Fibroblast of upper back skin (primary cell): ENCODE results near the gene GPR183.
A peak's percentile ranks its signal among the peaks of the same experiment; 100 is the strongest.

Source experiments
- DNase-seq: peaks from one replicate; pipeline ENCODE4 v3.0.0-alpha.2; 2013

GPR183 gene

DNA sequence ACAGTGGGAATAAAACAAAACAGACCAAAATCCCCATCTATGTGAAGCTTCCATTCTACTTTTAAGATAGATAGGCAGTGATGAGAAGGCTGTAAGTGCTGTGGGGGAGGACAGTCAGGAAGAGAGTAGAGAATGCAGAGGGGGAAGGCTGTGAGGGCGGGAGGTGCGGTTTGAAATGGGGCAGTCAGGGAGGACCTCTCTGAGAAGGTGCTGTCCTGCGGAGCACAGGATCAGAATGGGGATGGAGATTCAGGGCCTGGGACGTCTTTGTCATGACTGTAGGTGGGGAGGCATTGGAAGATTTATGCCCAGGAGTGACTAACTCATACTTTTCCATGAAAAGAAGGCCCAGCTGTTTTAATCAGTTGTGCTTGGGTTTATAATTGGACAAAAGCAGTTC lies 3.9 kb upstream of the GPR183 start:
- peak; percentile 42 for DNase-seq

DNA sequence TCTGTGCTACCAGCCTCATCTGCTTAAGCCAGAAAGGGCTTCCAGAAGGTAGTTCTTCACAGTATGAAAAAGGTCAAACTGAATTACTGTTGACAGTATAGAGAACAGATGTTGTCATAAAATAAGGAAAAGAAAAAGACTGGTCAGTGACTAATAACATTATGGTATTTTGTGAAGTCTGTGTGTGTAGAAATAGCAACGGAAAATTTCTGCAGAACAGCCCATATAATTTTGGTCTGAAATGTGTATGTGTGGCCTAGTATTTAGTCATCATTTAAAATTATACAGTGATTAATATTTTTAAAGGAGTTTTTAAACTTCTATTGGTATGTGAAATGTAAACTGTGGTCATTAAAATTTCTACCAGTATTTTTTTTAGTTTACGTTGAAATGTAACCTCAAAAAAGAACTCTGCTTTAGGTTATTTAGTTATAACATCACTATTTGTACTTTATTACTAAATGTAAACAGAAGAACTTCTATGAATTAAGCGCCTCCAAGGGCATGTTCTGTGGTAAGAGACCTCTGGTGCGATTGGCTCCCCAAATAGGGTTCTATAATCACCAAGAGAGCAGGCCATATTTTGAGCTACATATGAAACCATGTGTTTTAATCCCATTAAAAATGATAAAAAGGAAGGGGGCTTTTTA lies 3.3 kb upstream of the GPR183 start:
- DNase-seq: peak; percentile 91

DNA sequence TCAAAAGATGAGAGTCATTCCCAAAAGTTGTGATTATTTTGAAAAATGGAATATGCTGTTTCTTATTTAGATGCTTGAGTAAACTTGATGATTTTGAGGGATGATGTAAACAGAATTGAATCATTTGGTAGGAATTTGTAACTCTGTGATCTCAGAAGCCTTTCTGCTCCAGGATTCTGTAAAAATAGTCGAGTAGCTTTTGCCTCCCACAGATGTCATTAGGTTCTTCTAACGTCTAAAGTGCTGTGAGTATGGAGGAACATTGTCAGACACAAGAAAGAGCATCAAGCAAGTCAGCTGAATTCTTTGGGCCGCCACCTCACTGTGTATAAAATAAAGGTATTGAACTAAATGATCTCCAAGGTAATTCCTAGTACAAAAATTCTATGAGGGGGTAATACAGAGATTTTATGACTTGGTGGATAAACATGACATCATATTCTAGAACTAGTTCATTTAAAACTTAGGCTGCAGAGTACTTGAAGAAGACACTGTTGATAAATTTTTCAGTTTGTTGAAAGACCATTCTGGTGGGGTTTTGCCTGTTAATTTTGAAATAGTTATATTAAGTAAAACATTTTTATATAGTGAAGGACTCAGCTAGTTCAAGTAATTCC lies 1.4 kb upstream of the GPR183 start:
- peak; percentile 41 for DNase-seq

DNA sequence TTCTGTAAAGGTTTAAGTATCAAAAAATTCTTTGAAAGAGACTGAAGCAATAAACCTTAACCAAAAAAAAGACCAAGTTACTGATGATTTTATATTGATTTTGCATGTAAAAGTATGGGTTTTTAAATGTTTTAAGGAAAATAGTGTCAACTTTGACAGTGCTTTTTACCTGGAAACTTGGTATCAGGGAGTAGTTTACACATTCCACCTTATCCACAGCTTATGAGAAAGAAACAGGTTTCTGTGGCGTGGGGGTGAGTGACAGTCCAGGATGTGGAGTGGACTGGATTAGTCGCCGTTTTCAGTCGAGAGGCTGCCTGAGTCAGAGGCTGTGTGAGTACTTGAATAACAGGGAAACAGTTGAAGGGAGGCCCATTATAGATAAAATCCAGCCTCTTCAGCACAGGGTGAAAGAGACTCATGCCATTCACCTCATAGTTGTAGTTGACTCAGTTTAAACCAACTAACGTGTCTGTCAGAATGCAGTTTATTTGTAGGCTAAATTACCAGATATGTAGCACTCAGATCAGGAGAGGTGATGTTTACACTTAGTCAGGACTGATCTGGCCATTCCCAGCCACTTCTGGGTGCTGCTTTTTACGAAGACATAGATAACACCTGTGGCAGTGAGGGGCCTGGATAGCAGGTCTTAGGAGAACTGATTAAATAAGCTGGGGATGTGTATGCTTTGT lies 595 bp upstream of the GPR183 start:
- peak; percentile 67 for DNase-seq

DNA sequence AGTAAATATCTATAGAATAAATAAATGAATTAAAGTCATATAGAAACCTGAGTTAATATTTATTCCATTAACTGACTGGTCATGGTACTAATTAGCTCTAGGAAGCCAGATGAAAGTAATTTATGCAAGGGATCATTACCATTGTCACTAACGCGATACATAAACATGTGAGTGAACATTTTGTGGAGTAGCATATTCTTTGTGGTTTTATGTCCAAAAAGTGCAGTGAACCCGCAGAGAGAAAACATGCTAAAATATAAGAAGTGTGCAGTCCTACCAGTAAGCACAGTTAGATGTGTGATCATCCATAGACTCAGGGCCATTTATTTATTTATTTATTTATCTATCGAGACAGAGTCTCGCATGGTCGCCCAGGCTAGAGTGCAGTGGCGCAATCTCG lies 1.6 kb downstream of the GPR183 start:
- DNase-seq: no peak

DNA sequence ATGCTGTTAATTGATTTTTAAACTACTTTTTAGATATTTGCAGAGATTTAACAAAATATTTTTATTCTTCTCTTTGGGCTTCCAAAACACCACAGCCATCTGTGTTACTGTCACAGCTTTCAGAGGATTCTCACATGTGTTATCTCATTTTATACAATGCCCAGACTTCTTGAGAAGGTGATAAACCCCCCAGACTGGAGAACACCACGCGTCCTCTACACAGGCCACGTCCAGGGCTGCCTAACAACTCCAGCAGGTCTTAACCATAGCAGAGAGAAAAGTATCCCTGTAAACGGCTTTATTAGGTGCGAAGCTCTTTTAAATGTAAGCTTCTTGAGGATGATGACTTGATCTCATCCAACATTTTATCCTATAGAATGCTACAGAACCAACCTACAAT lies 2.0 kb downstream of the GPR183 start:
- no peak for DNase-seq

DNA sequence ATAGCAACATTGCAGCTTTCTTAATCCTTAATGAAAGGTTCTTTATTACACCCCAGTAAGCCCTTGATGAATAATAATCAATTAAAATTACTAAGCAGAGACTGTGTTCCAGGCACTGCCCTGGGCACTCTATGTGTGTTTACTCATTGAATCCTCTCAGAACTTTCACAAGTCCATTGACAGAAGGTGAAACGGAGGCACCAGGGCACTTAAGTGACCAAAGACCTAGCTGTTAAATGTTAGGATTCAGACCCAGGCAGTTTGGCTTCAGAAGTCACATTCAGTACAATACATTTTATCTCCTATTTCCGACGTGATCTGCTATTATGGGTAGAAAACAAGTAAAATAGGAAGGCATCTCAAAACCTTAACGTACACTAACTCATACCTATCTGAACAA lies 2.7 kb downstream of the GPR183 start:
- no peak for DNase-seq

DNA sequence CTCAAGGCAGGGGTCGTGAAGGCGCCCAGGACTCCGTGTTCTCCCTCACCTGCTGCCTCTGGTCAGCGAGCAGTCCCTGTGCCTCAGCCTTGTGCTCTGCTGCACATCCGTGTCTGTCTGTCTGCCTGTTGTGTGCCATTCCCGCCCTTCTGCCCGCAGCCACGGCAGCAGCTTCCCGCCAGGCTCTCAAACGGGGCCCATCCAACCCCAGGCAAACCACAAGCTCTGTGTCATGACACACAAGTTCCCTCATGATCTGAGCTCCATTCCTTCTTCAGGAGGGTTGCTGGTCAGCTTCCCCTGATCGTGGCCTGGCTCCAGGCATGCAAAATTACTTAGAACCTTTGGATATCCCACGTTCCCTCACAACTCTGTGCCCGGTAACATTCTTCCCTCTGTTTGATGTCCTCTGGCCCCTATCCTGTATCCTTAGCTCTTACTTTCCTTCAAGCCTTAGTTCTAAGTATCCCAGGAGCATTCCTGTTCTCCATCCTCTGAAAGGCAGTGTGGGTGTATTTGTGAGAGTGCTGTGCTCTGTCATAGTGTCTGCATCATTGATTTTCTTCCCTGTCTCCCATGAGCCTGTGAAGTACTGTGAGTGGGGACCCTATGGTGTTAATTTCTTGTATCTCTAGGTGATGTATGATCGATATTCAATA lies 3.2 kb downstream of the GPR183 start:
- DNase-seq: no peak

DNA sequence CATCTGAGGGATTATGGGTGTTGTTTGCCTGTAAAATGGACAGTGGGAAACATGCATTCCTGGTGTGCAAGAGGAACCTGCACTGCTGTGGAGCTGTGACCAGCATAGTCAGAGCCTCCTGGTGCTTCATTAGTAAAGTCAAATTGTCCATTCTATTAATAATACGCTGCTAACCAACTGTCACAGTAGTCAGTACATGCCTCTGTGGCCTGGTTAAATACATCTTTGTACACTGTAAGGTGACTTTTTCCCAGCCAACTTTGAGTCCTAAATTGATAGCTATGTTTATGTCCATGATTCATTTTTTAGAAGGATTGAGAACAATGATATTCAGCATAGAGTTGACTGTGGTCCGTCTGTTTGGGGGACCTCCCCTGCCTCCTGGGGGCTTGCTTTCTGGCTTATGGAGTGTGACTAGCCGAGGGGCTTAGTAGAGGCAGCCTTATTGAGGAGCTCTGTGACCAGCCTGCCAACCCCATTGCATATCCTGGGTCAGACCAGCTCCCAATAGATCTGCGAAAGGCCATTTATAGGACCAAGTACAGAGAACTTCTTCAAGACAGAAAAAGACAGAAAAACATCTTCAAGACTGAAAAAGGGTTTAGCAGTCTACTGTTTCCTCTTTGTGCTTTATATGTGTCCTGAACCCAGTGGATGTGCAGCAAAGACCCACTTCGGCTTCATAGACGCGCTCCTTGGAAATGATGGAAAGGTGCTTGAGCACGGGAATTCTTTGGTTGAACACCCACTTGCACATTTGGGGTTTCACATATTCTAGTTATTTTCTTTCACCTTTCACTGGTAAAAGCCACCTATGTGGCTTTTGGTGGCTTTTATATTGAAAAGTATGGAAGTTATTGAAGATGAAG lies 4.3 kb downstream of the GPR183 start:
- no peak for DNase-seq

DNA sequence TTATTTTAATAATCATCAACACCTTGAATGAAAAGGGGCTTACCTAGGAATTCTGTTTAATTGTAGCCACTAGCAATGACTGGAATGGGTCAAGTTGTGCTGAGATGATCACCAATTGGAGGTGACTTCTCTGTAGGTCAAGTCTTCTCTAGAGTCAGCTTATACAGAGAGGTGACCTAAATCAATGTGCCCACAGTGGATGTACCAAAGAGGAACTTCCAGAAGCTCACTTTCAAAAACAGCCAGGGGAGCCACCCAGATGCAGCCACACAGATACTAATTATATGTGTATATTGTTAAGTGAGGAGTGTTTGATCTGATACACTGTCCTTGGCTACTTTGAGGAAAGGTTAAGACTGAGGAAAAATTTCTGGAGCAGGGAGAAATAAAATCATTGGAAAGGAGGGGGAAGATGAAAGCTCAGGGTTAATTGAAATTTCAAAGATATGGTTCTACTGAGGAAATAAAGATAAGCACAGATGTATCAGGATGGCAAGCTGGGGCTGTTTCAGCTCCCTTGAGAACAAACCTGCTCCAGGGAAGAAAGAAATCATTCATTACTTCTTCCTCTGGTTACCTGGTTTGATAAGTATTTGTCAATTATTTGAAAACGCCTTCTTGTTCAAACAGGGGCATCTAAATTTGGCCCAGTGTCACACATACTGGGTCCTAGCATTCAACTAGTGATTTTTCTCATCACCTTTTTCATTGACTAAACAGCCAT lies 5.1 kb downstream of the GPR183 start:
- no peak for DNase-seq

DNA sequence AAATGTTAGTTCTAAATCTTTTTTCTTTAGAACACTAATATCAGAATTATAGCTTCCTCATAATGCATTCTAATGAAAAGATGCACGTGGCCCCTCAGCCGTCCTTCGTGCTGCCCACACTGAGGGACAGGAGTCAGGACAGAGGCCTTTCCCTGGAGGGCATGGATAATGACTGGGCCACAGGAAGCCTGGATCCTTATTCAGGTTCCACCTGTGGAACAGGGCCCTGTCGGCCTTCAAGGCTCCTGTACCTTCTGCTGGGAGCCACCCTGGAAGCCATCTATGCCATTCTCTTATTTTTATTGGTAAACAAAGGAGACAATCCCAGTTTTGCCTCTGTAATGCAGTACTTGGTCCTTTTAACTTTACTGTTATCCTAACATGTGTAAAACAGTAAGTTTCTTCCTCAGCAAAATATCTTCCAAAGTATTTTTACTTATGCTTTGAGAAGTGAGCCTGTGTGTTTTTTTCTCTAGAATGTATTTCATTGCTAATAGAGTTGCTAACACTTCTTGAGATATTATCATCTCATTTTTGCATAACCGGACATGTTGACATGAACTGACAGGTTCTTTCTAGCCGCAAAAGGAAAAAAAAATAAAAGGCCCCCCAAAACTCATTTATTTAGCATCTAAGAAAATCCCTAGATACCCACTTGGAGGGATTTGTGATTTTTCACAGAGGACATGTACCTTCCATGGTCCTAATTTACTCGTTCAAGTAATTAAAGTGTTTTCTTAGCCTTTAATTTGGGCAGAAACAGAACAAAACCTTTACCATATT lies 6.0 kb downstream of the GPR183 start:
- no peak for DNase-seq

DNA sequence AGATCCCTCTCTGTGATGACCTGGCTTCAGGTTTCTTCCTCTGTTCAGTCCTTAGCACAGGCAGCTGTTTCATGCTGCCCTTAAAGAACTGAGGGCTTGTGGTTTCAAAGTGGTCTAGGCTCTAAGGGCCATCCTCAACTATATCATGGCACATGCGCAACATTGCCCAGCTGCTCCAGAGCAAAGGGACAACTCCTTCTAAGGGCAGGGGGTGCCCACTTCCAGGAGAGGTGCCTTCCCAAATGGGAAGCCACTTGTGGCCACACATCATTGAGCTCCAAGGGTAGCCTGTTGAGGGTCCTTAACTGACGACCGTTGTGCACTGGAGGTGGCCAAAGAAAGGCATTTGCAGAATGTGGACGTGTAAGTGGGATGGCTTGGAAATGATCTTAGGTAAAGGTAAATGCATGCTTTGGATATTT lies 7.3 kb downstream of the GPR183 start:
- no peak for DNase-seq

DNA sequence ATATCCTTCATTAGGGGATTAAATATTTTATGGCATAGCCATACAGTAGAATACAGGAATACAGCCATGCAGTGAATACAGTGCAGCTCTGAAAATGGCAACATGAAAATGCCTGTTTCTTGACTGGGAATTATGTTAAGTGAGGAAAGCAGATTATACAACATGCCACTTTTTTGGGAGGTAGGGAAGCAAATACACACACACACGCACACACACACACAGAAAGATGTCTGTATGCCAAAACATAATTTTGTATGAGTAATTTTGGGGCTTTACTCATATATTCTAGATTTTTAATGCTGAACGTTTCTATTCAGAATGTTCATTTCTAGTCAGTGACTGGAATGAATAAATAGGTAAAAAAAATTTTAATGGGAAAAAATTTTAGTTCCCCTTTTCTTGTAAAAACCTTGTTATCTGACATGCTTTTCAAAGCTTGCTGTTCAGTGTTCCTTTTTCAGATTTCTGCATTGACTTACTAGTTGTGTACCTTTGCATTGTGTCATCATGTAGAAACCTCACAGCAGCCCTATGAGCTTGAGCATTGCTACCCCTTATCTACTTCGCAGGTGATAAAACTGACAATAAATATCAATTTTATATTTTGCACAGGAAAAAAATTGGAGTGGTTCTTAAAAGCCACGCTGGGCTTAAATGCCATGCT lies 7.8 kb downstream of the GPR183 start:
- no peak for DNase-seq

DNA sequence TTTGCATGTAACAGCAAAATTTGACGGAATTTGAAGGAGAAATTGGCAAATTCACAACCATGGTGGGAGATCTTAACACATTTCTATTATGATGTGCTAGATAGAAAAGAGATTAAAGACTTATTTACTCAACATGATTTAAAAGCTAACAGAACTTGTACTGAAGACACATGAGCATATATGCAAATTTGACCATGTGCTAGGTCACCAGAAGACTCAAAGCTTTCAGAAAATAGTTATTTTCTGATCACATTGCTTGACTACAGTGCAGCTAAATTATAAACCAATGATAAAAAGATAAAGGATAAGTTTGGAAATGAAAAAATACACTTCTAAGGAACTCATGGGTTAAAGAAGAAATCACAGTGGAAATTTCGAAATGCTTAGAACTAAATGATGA lies 9.1 kb downstream of the GPR183 start:
- DNase-seq: no peak

DNA sequence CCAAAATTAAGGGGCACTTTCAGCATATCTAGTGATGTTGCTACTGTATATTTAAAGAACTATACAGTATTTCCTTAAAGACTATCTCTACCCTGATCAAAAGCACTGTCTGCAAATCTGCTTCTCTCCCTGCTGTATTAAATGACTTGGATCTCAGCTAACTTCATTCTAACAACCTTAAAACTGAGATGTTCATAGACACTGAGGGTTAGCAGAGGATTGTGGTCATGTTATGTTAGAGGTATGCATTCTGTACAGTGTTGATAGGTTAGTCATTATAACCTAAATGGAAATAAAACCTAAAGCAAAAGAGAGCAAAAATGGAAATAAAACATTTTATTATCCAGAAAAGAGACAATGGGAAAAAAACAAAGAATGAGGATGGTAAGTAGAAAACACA lies 9.9 kb downstream of the GPR183 start:
- DNase-seq: peak; percentile 77

DNA sequence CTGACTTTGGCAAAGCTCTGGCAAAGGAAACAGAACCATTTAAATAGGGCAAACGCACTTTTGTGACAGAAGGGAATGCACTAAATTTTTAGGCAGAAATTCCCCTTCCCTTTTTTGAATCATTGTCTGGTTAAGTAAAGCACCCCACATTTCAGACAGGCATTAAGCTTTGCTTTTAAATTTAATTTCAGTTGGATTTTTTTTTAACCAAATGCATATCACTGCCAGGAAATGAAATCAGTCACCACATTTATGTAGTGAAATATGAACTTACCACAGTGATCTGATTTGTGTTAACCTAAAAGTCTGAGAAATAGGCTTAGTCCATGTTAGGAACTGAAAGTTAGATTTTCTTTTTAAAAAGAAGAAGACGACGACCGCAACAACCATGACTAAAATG lies 10.8 kb downstream of the GPR183 start:
- peak; percentile 63 for DNase-seq

DNA sequence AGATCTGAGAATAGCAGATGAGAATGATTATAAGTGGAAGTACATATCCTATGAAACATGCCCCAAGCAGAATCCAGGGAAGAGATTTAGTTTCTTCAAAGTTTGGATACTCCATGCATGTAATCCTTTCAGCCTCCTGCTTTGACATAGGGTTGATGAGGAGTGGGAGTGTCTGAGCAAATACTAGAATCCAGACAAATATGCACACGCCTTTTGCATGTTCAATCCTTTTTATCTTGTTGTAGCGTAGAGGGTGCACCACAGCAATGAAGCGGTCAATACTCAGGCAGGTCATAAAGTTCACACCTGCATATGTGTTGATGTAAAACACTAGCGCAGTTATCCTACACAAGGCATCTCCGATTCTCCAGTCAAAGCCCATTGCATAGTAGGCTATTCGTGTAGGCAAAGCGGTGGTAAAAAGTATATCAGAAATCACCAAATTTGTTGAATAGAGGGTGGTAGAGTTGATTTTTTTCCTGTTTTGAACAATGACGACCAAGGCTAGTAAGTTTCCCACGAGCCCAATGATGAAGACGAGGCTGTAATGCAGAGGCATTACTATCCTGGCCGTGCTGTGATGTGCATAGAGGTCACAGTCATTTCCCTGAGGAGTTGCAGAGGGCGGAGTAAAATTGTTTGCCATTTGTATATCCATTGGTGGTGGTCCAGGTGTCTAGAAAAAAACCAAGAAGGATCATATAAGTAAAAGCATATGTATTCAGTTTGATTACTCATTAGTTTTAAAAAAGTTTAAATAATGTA lies 11.5 kb downstream of the GPR183 start:
- no peak for DNase-seq

DNA sequence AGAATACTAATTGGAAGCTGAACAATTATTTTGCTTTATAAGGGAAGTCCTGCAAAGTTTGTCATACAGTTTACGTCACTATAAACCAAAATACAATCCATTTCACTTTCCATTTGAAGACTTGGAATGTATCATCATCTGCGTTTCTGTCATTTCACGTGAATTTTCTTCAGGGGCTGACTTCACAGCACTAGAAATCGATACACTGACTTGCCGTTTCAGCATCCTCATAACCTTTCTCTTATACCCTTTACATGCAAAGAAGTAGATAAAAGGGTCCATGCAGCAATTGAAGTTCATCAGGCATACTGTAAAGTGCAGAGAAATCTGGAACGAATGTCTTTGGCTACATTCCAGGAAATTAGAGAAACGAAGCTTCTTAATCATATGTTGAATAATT lies 12.2 kb downstream of the GPR183 start:
- no peak for DNase-seq

DNA sequence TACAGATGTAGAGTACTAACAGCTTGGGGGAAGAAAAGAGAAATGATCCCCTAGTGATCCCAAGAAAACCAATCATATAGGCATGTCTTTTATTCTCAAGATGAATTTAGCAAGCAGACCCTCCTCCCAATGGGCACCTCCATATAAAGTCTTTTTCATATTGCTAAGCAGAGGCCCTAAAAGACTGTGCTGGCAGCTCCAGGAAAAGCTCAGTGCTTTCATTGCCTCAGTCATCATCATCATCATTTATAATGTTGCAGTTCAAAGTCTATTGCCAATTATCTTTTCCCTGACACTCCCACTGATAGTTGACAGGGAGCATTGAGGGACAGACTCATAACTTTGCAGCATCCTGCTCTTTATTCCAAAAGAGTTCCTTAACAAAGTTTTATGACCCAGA lies 13.0 kb downstream of the GPR183 start:
- no peak for DNase-seq

DNA sequence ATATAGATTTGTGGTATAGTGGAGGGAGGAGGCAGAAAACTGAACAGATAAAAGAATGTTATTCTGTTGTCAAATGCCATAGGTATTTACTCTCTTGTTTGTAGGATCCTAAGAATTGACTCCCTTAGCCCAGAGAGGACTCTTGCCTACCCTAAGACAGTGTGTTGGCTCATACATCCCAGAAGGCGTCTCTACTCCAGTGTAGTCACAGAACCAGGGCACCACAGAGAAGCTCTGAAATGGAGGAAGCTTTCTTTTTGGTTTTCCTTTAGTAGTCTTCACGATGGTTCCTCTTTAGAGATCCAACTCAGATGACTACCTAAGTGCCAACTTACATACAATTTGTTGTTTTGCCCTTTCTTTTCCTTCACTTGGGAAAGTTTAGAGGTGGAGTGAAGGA lies 14.0 kb downstream of the GPR183 start:
- no peak for DNase-seq
